Measurements from ENCODE around the gene SLC1A4.

Gene SLC1A4

GRCh38 chr2:65021709-65022108 is 32.5 kb downstream of the SLC1A4 start:
- no peak overlapping the region for H3K27ac ChIP-seq (ENCODE audit: low read depth, low read length)
- no peaks in the 10 kb centered on the region for H3K27me3 ChIP-seq (ENCODE audit: control insufficient read depth in 5 of 5, insufficient read depth in 4 of 5, low read length in 5 of 5)
- H3K4me3 ChIP-seq (ENCODE audit: low read depth in 1 of 5, low read length in 5 of 5), result no peak overlapping the region
- no peak overlapping the region for H3K9ac ChIP-seq (ENCODE audit: low read length in 5 of 5)
- H3K36me3 ChIP-seq (ENCODE audit: control insufficient read depth in 5 of 5, insufficient read depth in 5 of 5, low read length in 5 of 5), result peaks cover 2 to 27% (median 26%) of the 10 kb centered on the region in 5 donors
- H3K4me1 ChIP-seq (ENCODE audit: control insufficient read depth in 5 of 5, insufficient read depth in 5 of 5, low read length in 5 of 5), result peaks cover 0 to 12% (median 7%) of the 10 kb centered on the region in 5 donors
- no peaks in the 10 kb centered on the region for H3K9me3 ChIP-seq (ENCODE audit: control insufficient read depth in 5 of 5, low read length in 5 of 5)

GRCh38 chr2:65022189-65022588 is 33.0 kb downstream of the SLC1A4 start:
- Histone ChIP-seq H3K9ac (ENCODE audit: low read length in 5 of 5) (no peak overlapping the region), H3K36me3 (ENCODE audit: control insufficient read depth in 5 of 5, insufficient read depth in 5 of 5, low read length in 5 of 5) (peaks cover 2 to 27% (median 26%) of the 10 kb centered on the region in 5 donors), H3K4me3 (ENCODE audit: low read depth in 1 of 5, low read length in 5 of 5) (no peak overlapping the region), H3K4me1 (ENCODE audit: control insufficient read depth in 5 of 5, insufficient read depth in 5 of 5, low read length in 5 of 5) (peaks cover 0 to 8% (median 6%) of the 10 kb centered on the region in 5 donors), H3K27ac (ENCODE audit: low read depth, low read length) (no peak overlapping the region), H3K9me3 (ENCODE audit: control insufficient read depth in 5 of 5, low read length in 5 of 5) (no peaks in the 10 kb centered on the region), H3K27me3 (ENCODE audit: control insufficient read depth in 5 of 5, insufficient read depth in 4 of 5, low read length in 5 of 5) (no peaks in the 10 kb centered on the region)

GRCh38 chr2:65023742-65024141 is 34.5 kb downstream of the SLC1A4 start:
- no peak overlapping the region for H3K9ac ChIP-seq (ENCODE audit: low read length in 5 of 5)
- no peak overlapping the region for H3K27ac ChIP-seq (ENCODE audit: low read depth, low read length)
- H3K36me3 ChIP-seq (ENCODE audit: control insufficient read depth in 5 of 5, insufficient read depth in 5 of 5, low read length in 5 of 5), result peaks cover 0 to 21% (median 17%) of the 10 kb centered on the region in 5 donors
- H3K27me3 ChIP-seq (ENCODE audit: control insufficient read depth in 5 of 5, insufficient read depth in 4 of 5, low read length in 5 of 5), result no peaks in the 10 kb centered on the region
- peaks cover 0 to 11% (median 3%) of the 10 kb centered on the region in 5 donors for H3K4me1 ChIP-seq (ENCODE audit: control insufficient read depth in 5 of 5, insufficient read depth in 5 of 5, low read length in 5 of 5)
- no peak overlapping the region for H3K4me3 ChIP-seq (ENCODE audit: low read depth in 1 of 5, low read length in 5 of 5)
- no peaks in the 10 kb centered on the region for H3K9me3 ChIP-seq (ENCODE audit: control insufficient read depth in 5 of 5, low read length in 5 of 5)

GRCh38 chr2:65024149-65024829 is 35.1 kb downstream of the SLC1A4 start:
- Histone ChIP-seq H3K9ac (ENCODE audit: low read length in 5 of 5) (no peak overlapping the region), H3K36me3 (ENCODE audit: control insufficient read depth in 5 of 5, insufficient read depth in 5 of 5, low read length in 5 of 5) (peaks cover 0 to 18% (median 15%) of the 10 kb centered on the region in 5 donors)

GRCh38 chr2:65025453-65026123 is 36.4 kb downstream of the SLC1A4 start:
- Histone ChIP-seq H3K36me3 (ENCODE audit: control insufficient read depth in 5 of 5, insufficient read depth in 5 of 5, low read length in 5 of 5) (peaks cover 0 to 16% (median 13%) of the 10 kb centered on the region in 5 donors), H3K4me3 (ENCODE audit: low read depth in 1 of 5, low read length in 5 of 5) (no peak overlapping the region), H3K9me3 (ENCODE audit: control insufficient read depth in 5 of 5, low read length in 5 of 5) (no peaks in the 10 kb centered on the region), H3K27me3 (ENCODE audit: control insufficient read depth in 5 of 5, insufficient read depth in 4 of 5, low read length in 5 of 5) (no peaks in the 10 kb centered on the region), H3K27ac (ENCODE audit: low read depth, low read length) (no peak overlapping the region), H3K4me1 (ENCODE audit: control insufficient read depth in 5 of 5, insufficient read depth in 5 of 5, low read length in 5 of 5) (peaks cover 0 to 11% (median 0%) of the 10 kb centered on the region in 5 donors), H3K9ac (ENCODE audit: low read length in 5 of 5) (no peak overlapping the region)

More at GRCh38 chr2:65024149-65024829, 35.1 kb downstream of the SLC1A4 start:
- peaks cover 0 to 11% (median 0%) of the 10 kb centered on the region in 5 donors for H3K4me1 ChIP-seq (ENCODE audit: control insufficient read depth in 5 of 5, insufficient read depth in 5 of 5, low read length in 5 of 5)
- H3K9me3 ChIP-seq (ENCODE audit: control insufficient read depth in 5 of 5, low read length in 5 of 5), result no peaks in the 10 kb centered on the region
- H3K27ac ChIP-seq (ENCODE audit: low read depth, low read length), result no peak overlapping the region
- no peak overlapping the region for H3K4me3 ChIP-seq (ENCODE audit: low read depth in 1 of 5, low read length in 5 of 5)
- H3K27me3 ChIP-seq (ENCODE audit: control insufficient read depth in 5 of 5, insufficient read depth in 4 of 5, low read length in 5 of 5), result no peaks in the 10 kb centered on the region

GRCh38 chr2:65026154-65026553 is 37.0 kb downstream of the SLC1A4 start:
- Histone ChIP-seq H3K4me3 (ENCODE audit: low read depth in 1 of 5, low read length in 5 of 5) (no peak overlapping the region), H3K27me3 (ENCODE audit: control insufficient read depth in 5 of 5, insufficient read depth in 4 of 5, low read length in 5 of 5) (no peaks in the 10 kb centered on the region), H3K4me1 (ENCODE audit: control insufficient read depth in 5 of 5, insufficient read depth in 5 of 5, low read length in 5 of 5) (peaks cover 0 to 11% (median 0%) of the 10 kb centered on the region in 5 donors), H3K36me3 (ENCODE audit: control insufficient read depth in 5 of 5, insufficient read depth in 5 of 5, low read length in 5 of 5) (peaks cover 0 to 12% (median 9%) of the 10 kb centered on the region in 5 donors), H3K9me3 (ENCODE audit: control insufficient read depth in 5 of 5, low read length in 5 of 5) (no peaks in the 10 kb centered on the region), H3K27ac (ENCODE audit: low read depth, low read length) (no peak overlapping the region), H3K9ac (ENCODE audit: low read length in 5 of 5) (no peak overlapping the region)

GRCh38 chr2:65026704-65027464 is 37.7 kb downstream of the SLC1A4 start:
- no peaks in the 10 kb centered on the region for H3K27me3 ChIP-seq (ENCODE audit: control insufficient read depth in 5 of 5, insufficient read depth in 4 of 5, low read length in 5 of 5)
- peaks cover 0 to 11% (median 0%) of the 10 kb centered on the region in 5 donors for H3K4me1 ChIP-seq (ENCODE audit: control insufficient read depth in 5 of 5, insufficient read depth in 5 of 5, low read length in 5 of 5)
- no peak overlapping the region for H3K9ac ChIP-seq (ENCODE audit: low read length in 5 of 5)
- H3K36me3 ChIP-seq (ENCODE audit: control insufficient read depth in 5 of 5, insufficient read depth in 5 of 5, low read length in 5 of 5), result peaks cover 0 to 8% (median 2%) of the 10 kb centered on the region in 5 donors
- no peak overlapping the region for H3K27ac ChIP-seq (ENCODE audit: low read depth, low read length)
- H3K4me3 ChIP-seq (ENCODE audit: low read depth in 1 of 5, low read length in 5 of 5), result no peak overlapping the region
- no peaks in the 10 kb centered on the region for H3K9me3 ChIP-seq (ENCODE audit: control insufficient read depth in 5 of 5, low read length in 5 of 5)

GRCh38 chr2:65027616-65028244 is 38.5 kb downstream of the SLC1A4 start:
- no peak overlapping the region for H3K9ac ChIP-seq (ENCODE audit: low read length in 5 of 5)
- H3K36me3 ChIP-seq (ENCODE audit: control insufficient read depth in 5 of 5, insufficient read depth in 5 of 5, low read length in 5 of 5), result peaks cover 0 to 8% (median 2%) of the 10 kb centered on the region in 5 donors
- H3K27ac ChIP-seq (ENCODE audit: low read depth, low read length), result peak overlapping the region; percentile 39
- H3K9me3 ChIP-seq (ENCODE audit: control insufficient read depth in 5 of 5, low read length in 5 of 5), result no peaks in the 10 kb centered on the region
- H3K4me1 ChIP-seq (ENCODE audit: control insufficient read depth in 5 of 5, insufficient read depth in 5 of 5, low read length in 5 of 5), result peaks cover 0 to 16% (median 1%) of the 10 kb centered on the region in 5 donors
- H3K27me3 ChIP-seq (ENCODE audit: control insufficient read depth in 5 of 5, insufficient read depth in 4 of 5, low read length in 5 of 5), result no peaks in the 10 kb centered on the region
- H3K4me3 ChIP-seq (ENCODE audit: low read depth in 1 of 5, low read length in 5 of 5), result no peak overlapping the region

- Histone ChIP-seq H3K4me1 (ENCODE audit: control insufficient read depth in 5 of 5, insufficient read depth in 5 of 5, low read length in 5 of 5) (peaks cover 0 to 21% (median 1%) of the 10 kb centered on the region in 5 donors), H3K9me3 (ENCODE audit: control insufficient read depth in 5 of 5, low read length in 5 of 5) (no peaks in the 10 kb centered on the region), H3K27ac (ENCODE audit: low read depth, low read length) (no peak overlapping the region), H3K36me3 (ENCODE audit: control insufficient read depth in 5 of 5, insufficient read depth in 5 of 5, low read length in 5 of 5) (peaks cover 0 to 3% (median 0%) of the 10 kb centered on the region in 5 donors), H3K9ac (ENCODE audit: low read length in 5 of 5) (no peak overlapping the region), H3K27me3 (ENCODE audit: control insufficient read depth in 5 of 5, insufficient read depth in 4 of 5, low read length in 5 of 5) (no peaks in the 10 kb centered on the region), H3K4me3 (ENCODE audit: low read depth in 1 of 5, low read length in 5 of 5) (no peak overlapping the region)
These were observed 41.5 kb downstream of the SLC1A4 start for GRCh38 chr2:65030476-65031332.
